Measurements from ENCODE around the gene MPRIP. TPM values are rescaled to one million over a fixed set of nuclear protein-coding genes. Genes with fewer than 3 reads are reported as not detected.
A peak's percentile ranks its signal among the peaks of the same experiment; 100 is the strongest.

Gene MPRIP
- total and polyA plus RNA-seq, 10 donors: 52.3 to 309 (median 131) TPM

DNA sequence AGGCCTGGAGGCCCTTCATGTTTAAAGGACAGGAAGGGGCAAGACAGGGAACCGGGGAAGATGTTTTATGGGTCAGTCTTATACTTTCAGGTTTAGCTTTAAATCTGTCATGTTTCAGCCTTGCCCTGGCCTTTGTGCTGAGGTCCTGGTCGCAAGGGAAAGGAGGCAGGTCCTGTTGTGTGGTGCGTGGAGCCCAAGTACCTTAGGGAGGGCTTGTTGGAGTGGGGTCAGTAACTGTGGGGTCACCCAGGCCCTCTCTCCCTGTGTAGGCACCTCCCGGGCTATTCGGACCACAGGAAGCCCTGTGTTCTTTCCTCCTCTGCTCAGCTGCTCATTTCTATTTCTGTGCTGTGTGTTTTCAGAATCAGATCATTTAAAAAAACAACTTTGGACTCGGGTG is 42.7 kb downstream of the MPRIP start:
- DNase-seq: peak; percentile 19
- no peak overlapping the region for H3K27ac ChIP-seq
- H3K4me3 ChIP-seq: no peak overlapping the region
- H3K9me3 ChIP-seq: no peaks in the 10 kb centered on the region
- H3K4me1 ChIP-seq: peaks cover 0 to 71% (median 40%) of the 10 kb centered on the region in 6 donors
- intact Hi-C loops (cut with DNase I; ENCODE audit: low total_unique reads): no loop called here
- 68 to 89% (median 87%) methylated on average over 6 of the region's 6 CpGs for WGBS, 5 donors
- H3K27me3 ChIP-seq (replicated peaks in 1 of 7): no peaks in the 10 kb centered on the region
- peaks cover 0 to 85% (median 15%) of the 10 kb centered on the region in 6 donors for H3K36me3 ChIP-seq
- TF ChIP-seq POLR2AphosphoS5 (IDR thresholded peaks at IDR 0.05) (no peak), POLR2A (IDR thresholded peaks at IDR 0.05) (no peak)
- TF ChIP-seq, protein P1, sequence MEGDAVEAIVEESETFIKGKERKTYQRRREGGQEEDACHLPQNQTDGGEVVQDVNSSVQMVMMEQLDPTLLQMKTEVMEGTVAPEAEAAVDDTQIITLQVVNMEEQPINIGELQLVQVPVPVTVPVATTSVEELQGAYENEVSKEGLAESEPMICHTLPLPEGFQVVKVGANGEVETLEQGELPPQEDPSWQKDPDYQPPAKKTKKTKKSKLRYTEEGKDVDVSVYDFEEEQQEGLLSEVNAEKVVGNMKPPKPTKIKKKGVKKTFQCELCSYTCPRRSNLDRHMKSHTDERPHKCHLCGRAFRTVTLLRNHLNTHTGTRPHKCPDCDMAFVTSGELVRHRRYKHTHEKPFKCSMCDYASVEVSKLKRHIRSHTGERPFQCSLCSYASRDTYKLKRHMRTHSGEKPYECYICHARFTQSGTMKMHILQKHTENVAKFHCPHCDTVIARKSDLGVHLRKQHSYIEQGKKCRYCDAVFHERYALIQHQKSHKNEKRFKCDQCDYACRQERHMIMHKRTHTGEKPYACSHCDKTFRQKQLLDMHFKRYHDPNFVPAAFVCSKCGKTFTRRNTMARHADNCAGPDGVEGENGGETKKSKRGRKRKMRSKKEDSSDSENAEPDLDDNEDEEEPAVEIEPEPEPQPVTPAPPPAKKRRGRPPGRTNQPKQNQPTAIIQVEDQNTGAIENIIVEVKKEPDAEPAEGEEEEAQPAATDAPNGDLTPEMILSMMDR (IDR thresholded peaks at IDR 0.05 in 8 of 11, conservative IDR thresholded peaks at IDR 0.05 in 3 of 11): no peak

DNA sequence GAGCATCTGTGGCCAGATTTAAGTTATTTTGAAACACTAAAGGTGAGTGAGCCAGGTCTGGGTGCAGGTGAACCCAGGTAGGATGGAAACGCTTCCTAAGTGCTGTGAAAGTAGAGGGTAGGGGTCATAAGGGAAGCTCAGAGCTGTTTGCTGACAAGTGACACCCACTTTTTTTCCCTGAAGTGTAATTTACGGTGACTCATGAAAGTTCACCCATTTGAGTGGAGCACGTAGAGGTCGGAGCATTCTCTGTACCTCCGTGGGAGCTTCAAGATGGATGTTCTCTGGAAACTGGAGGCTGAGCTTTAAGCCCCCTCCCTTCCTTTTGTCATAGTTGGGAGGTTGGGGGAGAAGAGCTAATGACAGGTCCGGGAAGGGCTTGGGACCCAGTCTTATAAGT is 44.3 kb downstream of the MPRIP start:
- DNase-seq: no peak
- Histone ChIP-seq H3K4me3 (no peak overlapping the region), H3K9me3 (no peaks in the 10 kb centered on the region), H3K4me1 (peaks cover 0 to 71% (median 37%) of the 10 kb centered on the region in 6 donors), H3K36me3 (peaks cover 0 to 88% (median 15%) of the 10 kb centered on the region in 6 donors), H3K27ac (no peak overlapping the region), H3K27me3 (replicated peaks in 1 of 7) (no peaks in the 10 kb centered on the region)
- WGBS, 5 donors: 86 to 95% (median 92%) methylated on average over 6 of the region's 6 CpGs
- TF ChIP-seq, protein P1 (IDR thresholded peaks at IDR 0.05 in 8 of 11, conservative IDR thresholded peaks at IDR 0.05 in 3 of 11): no peak
- TF ChIP-seq POLR2A (IDR thresholded peaks at IDR 0.05) (no peak), POLR2AphosphoS5 (IDR thresholded peaks at IDR 0.05) (no peak)
- intact Hi-C loops (cut with DNase I; ENCODE audit: low total_unique reads): no loop called here

DNA sequence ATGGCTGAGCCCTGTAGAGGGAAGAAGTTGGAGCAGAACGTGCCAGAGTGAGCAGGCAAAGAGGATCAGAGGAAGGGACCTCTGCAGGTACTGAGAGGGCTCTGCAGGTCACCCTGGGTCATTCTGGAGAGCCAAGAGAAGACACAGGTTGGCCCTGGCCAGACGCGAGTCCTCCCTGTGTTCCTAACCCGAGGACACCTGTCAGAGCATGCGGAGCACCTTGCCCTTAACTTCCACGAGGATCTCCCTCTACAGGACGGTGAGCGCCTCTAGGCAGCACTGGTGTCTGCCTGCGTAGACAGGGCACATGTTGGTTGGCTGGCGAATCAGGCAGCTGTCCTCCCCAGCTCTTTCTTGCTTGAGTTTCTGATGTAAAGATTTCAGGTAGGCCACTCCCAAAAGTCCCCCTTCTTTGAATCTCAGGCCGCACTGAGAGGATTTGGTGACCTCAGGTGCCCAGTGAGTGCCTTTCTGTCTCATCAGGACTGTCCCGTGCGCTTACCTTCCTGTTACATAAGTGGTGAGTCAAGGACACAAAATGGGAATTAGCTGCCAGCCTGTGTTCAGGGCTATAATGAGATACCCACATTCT is 45.3 kb downstream of the MPRIP start:
- no peak for TF ChIP-seq POLR2AphosphoS5 (IDR thresholded peaks at IDR 0.05)
- TF ChIP-seq POLR2A (IDR thresholded peaks at IDR 0.05): no peak
- TF ChIP-seq, protein P1 (IDR thresholded peaks at IDR 0.05 in 8 of 11, conservative IDR thresholded peaks at IDR 0.05 in 3 of 11): no peak
- Histone ChIP-seq H3K9me3 (no peaks in the 10 kb centered on the region), H3K27ac (no peak overlapping the region), H3K27me3 (replicated peaks in 1 of 7) (no peaks in the 10 kb centered on the region), H3K36me3 (peaks cover 0 to 88% (median 14%) of the 10 kb centered on the region in 6 donors), H3K4me1 (peaks cover 0 to 73% (median 41%) of the 10 kb centered on the region in 6 donors), H3K4me3 (no peak overlapping the region)
- DNase-seq: peak; percentile 56
- 78 to 91% (median 89%) methylated on average over 13 of the region's 13 CpGs for WGBS, 5 donors
- intact Hi-C loops (cut with DNase I; ENCODE audit: low total_unique reads): no loop called here

DNA sequence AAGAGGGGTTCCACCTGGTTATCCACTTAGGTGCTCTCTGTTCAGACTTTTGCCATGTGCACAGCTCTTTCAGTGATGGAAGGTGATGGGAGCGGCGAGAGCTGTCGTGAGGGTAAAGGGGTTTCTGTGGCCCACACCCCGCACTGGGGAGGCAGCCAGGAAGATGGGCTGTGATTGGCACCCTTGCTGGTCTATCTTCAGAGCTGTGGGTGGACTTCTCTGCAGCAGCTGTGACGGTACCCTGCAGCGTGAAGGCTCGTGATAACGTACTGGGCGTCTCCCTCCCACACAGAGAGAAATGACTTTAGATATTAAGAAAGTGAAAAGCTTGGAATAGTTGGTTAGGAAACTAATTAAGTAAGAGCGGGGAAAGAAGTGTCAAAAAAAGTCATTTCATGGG is 45.8 kb downstream of the MPRIP start:
- WGBS, 5 donors: 79 to 87% (median 84%) methylated on average over 10 of the region's 10 CpGs
- intact Hi-C loops (cut with DNase I; ENCODE audit: low total_unique reads): no loop called here
- peak; percentile 37 for DNase-seq
- peaks cover 0 to 77% (median 44%) of the 10 kb centered on the region in 6 donors for H3K4me1 ChIP-seq
- peaks cover 0 to 82% (median 10%) of the 10 kb centered on the region in 6 donors for H3K36me3 ChIP-seq
- no peaks in the 10 kb centered on the region for H3K27me3 ChIP-seq (replicated peaks in 1 of 7)
- no peak overlapping the region for H3K4me3 ChIP-seq
- H3K9me3 ChIP-seq: no peaks in the 10 kb centered on the region
- TF ChIP-seq POLR2AphosphoS5 (IDR thresholded peaks at IDR 0.05) (no peak), POLR2A (IDR thresholded peaks at IDR 0.05) (no peak)
- TF ChIP-seq, protein P1 (IDR thresholded peaks at IDR 0.05 in 8 of 11, conservative IDR thresholded peaks at IDR 0.05 in 3 of 11): no peak
- H3K27ac ChIP-seq: no peak overlapping the region
